A673 (cell line): Measurements from ENCODE around the gene BRD9. TPM values are rescaled to one million over a fixed set of nuclear protein-coding genes. Genes with fewer than 3 reads are reported as not detected.
A peak's percentile ranks its signal among the peaks of the same experiment; 100 is the strongest.

ENCODE experiments used
- BruUV-seq: library from RNA; stranded (reverse); fragments of 400-500 nt; replicated peaks from 2 replicates; lab custom pipeline; 2021; lab: Mats Ljungman, UMichigan
- CTCF ChIA-PET: fragments of 300-600 bp; sonication (Branson Sonifier 250); formaldehyde crosslinking; loops from one replicate; lab custom pipeline; 2022; ENCODE audit warnings: antibody characterized with exemption; lab: Charles Lee
- POLR2A ChIA-PET: fragments of 300-600 bp; sonication (Branson Sonifier 250); formaldehyde crosslinking; loops from one replicate; lab custom pipeline; 2022; ENCODE audit warnings: antibody characterized with exemption; ENCODE audit not compliant: low non-redundant PET; lab: Charles Lee
- DNase-seq: peaks from one replicate; pipeline ENCODE4 v3.0.0-alpha.2; 2015; ENCODE audit warnings: low spot score
- H3K27ac ChIP-seq: fragments of 200-600 bp; sonication (generic); 2 replicates; pipeline ENCODE4 v1.5.1; 2016; ENCODE audit warnings: mixed run types, low read depth, mild to moderate bottlenecking, mixed read lengths, antibody characterized with exemption, low read length; ENCODE audit not compliant: poor library complexity, severe bottlenecking
- H3K27me3 ChIP-seq: fragments of 200-600 bp; sonication (generic); replicated peaks from 2 replicates; pipeline ENCODE4 v1.6.1; 2017; ENCODE audit warnings: mixed run types, low read depth, mild to moderate bottlenecking, mixed read lengths, antibody characterized with exemption, low read length; ENCODE audit not compliant: insufficient read depth, poor library complexity
- H3K36me3 ChIP-seq: fragments of 200-600 bp; sonication (generic); 2 replicates; pipeline ENCODE4 v1.6.1; 2016; ENCODE audit warnings: mixed run types, mild to moderate bottlenecking, mixed read lengths, antibody characterized with exemption, low read length; ENCODE audit not compliant: insufficient read depth, poor library complexity, severe bottlenecking
- H3K4me1 ChIP-seq: fragments of 200-600 bp; sonication (generic); 2 replicates; pipeline ENCODE4 v1.6.1; 2017; ENCODE audit warnings: mixed run types, mild to moderate bottlenecking, mixed read lengths, antibody characterized with exemption, low read length; ENCODE audit not compliant: insufficient read depth, poor library complexity, severe bottlenecking
- H3K4me3 ChIP-seq: fragments of 200-600 bp; sonication (generic); 2 replicates; pipeline ENCODE4 v1.5.1; 2016; ENCODE audit warnings: low read depth, mixed run types, mild to moderate bottlenecking, mixed read lengths, low read length; ENCODE audit not compliant: poor library complexity, severe bottlenecking
- H3K9me3 ChIP-seq: fragments of 200-600 bp; sonication (generic); 2 replicates; pipeline ENCODE4 v1.6.1; 2016; ENCODE audit warnings: mixed run types, low read depth, mild to moderate bottlenecking, mixed read lengths, antibody characterized with exemption, low read length; ENCODE audit not compliant: poor library complexity, severe bottlenecking
- EZH2 ChIP-seq: fragments of 200-600 bp; sonication (generic); IDR thresholded peaks from 2 replicates; pipeline ENCODE4 v1.6.1; 2017; ENCODE audit warnings: borderline replicate concordance, low read depth, mild to moderate bottlenecking, mixed read lengths, antibody characterized with exemption, low read length; ENCODE audit not compliant: poor library complexity, severe bottlenecking
- intact Hi-C: fragments of 100-400 bp; cut with micrococcal nuclease; formaldehyde crosslinking; loops from one replicate; pipeline ENCODE4 v1.10.0; 2022; ENCODE audit not compliant: unreplicated experiment
- total RNA-seq: library from RNA; stranded (reverse); gene quantifications from 2 replicates; pipeline ENCODE4 v1.2.3, GENCODE V29; 2021
- TF ChIP-seq, protein P1 (sequence below): fragments of 300-800, 200-600 bp; sonication (generic); conservative IDR thresholded peaks from 2 replicates; pipeline ENCODE4 v1.5.1; 2017; ENCODE audit warnings: low read depth, mild to moderate bottlenecking, antibody characterized with exemption, low read length, moderate library complexity, mixed read lengths

The BRD9 gene
- total RNA-seq, 1 experiment from 2014 or later: 73.7 TPM

DNA sequence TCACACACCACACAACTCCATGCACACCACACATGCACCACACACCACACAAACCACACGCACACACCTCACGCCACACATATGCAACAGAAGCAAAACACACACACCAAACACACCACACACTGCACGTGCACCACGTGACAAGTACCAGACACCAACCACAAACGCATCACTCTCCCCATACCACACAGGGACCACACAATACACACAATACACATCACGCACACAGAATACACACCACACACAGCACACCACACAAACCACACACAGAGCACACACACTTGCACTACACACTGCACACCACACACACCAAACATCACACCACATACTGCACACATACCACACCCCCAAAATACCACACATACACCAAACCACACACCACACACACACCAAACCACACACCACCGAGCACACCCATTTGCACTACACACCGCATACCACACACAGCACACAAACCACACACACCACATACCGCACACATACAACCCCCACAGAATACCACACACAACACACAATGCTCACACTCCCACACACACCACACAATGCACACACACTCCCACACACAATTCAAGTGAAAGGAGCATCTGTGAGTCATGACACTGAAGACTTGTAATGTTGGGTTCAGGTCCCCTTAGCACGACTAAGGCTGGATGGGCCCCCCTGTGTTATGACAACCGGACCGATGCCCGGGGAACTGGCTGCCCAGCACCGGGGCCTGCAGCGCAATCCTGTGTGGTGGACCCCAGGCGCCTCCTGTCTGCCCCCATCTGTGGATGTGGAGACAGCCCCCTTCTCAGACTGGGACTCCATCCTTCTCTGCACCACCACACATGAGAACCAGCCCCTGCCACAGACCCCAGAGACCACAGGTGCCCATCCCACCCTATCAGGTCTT, 35.8 kb downstream of the BRD9 start:
- H3K9me3 ChIP-seq: no peaks in the 10 kb centered on the region
- H3K4me3 ChIP-seq: no peak overlapping the region
- no peaks in the 10 kb centered on the region for H3K36me3 ChIP-seq
- no peaks in the 10 kb centered on the region for H3K4me1 ChIP-seq
- POLR2A ChIA-PET: no interaction called here
- TF ChIP-seq EZH2: no peak
- TF ChIP-seq, protein P1, sequence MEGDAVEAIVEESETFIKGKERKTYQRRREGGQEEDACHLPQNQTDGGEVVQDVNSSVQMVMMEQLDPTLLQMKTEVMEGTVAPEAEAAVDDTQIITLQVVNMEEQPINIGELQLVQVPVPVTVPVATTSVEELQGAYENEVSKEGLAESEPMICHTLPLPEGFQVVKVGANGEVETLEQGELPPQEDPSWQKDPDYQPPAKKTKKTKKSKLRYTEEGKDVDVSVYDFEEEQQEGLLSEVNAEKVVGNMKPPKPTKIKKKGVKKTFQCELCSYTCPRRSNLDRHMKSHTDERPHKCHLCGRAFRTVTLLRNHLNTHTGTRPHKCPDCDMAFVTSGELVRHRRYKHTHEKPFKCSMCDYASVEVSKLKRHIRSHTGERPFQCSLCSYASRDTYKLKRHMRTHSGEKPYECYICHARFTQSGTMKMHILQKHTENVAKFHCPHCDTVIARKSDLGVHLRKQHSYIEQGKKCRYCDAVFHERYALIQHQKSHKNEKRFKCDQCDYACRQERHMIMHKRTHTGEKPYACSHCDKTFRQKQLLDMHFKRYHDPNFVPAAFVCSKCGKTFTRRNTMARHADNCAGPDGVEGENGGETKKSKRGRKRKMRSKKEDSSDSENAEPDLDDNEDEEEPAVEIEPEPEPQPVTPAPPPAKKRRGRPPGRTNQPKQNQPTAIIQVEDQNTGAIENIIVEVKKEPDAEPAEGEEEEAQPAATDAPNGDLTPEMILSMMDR: no peak
- intact Hi-C loops: no loop called here
- no peak overlapping the region for H3K27ac ChIP-seq
- TSS peak; percentile 30 for BruUV-seq
- DNase-seq: no peak
- H3K27me3 ChIP-seq: no peaks in the 10 kb centered on the region
- CTCF ChIA-PET: no interaction called here

DNA sequence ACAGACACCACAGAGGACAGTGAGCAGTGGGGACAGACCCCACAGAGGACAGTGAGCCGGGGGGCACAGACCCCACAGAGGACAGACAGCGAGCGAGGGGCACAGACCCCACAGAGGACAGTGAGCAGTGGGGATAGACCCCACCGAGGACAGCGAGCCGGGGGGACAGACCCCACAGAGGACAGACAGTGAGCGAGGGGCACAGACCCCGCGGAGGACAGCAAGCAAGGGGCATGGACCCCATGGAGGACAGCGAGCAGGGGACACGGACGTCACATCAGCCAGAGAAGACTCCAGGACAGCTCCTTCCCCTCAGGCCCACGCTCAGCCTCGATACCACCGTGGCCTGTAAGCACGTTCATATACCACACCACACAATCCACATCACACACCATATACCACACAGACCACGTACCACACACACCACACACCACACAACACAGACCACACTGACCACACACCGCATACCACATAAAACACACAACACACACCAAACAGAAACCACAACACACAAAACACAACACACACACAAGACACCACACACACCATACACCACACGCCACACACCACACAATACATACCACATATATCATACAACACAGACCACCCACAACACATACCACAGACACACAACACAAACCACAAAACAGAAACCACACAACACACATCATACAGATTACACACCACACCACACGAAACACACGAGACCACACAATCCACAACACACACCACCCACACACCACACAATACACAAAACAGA, 36.6 kb downstream of the BRD9 start:
- DNase-seq: no peak
- no TSS peak for BruUV-seq
- intact Hi-C loops: no loop called here

DNA sequence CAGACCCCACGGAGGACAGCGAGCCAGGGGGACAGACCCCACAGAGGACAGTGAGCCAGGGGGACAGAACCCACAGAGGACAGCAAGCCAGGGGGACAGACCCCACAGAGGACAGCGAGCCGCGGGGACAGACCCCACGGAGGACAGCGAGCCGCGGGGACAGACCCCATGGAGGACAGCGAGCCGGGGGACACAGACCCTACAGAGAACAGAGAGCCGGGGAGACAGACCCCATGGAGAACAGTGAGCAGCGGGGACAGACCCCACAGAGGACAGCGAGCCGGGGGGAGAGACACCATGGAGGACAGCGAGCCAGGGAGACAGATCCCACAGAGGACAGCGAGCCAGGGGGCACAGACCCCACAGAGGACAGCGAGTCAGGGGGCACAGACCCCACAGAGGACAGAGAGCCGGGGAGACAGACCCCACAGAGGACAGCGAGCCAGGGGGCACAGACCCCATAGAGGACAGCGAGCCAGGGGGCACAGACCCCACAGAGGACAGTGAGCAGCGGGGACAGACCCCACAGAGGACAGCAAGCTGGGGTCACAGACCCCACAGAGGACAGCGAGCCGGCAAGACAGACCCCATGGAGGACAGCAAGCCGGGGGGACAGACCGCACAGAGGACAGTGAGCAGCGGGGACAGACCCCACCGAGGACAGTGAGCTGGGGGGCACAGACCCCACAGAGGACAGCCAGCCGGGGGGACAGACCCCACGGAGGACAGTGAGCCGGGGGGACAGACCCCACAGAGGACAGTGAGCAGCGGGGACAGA, 37.4 kb downstream of the BRD9 start:
- Histone ChIP-seq H3K36me3 (no peaks in the 10 kb centered on the region), H3K4me3 (no peak overlapping the region), H3K4me1 (no peaks in the 10 kb centered on the region), H3K9me3 (no peaks in the 10 kb centered on the region), H3K27me3 (no peaks in the 10 kb centered on the region), H3K27ac (no peak overlapping the region)
- no TSS peak for BruUV-seq
- DNase-seq: no peak
- TF ChIP-seq, protein P1: no peak
- no peak for TF ChIP-seq EZH2
- CTCF ChIA-PET: no interaction called here
- intact Hi-C loops: no loop called here
- POLR2A ChIA-PET: no interaction called here

More for the DNA sequence above, 36.6 kb downstream of the BRD9 start:
- Histone ChIP-seq H3K9me3 (no peaks in the 10 kb centered on the region), H3K4me3 (no peak overlapping the region), H3K36me3 (no peaks in the 10 kb centered on the region), H3K27me3 (no peaks in the 10 kb centered on the region), H3K27ac (no peak overlapping the region), H3K4me1 (no peaks in the 10 kb centered on the region)
- ChIA-PET POLR2A (no interaction called here), CTCF (no interaction called here)
- TF ChIP-seq, protein P1: no peak
- no peak for TF ChIP-seq EZH2
